Measurements from ENCODE around the gene TMEM237.

DNA sequence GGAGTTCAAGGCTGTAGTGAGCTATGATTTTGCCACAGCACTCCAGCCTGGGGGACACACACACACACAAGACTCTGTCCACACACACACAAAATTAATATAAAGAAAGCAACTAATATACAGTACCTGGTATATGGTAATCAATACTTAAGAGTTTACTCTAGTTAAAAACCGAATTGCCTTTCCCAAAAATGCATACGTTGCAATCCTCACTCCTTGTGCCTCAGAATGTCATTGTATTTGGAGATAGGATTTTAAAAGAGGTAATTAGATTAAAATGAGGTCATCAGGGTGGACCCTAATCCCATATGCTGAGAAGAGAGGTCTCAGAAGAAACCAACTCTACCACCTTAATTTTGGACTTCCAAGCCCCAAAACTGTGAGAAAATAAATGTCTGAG lies 35.7 kb downstream of the TMEM237 start:
- TF ChIP-seq GATA2 (IDR thresholded peaks at IDR 0.05; ENCODE audit: low read depth, low read length), result no peak
- no peak for TF ChIP-seq GATA3 (IDR thresholded peaks at IDR 0.05; ENCODE audit: low read depth, low read length)

Data from SH-SY5Y (cell line).